22Rv1 (cell line): Measurements from ENCODE around the gene CHPF.

Experiments
- ZFX ChIP-seq: fragments of 450-650 bp; IDR thresholded peaks from 2 replicates; pipeline ENCODE4 v1.6.1; 2017; ENCODE audit warnings: antibody characterized with exemption, borderline replicate concordance
- TF ChIP-seq, protein P1 (sequence below): fragments of 450-650 bp; IDR thresholded peaks from 2 replicates; pipeline ENCODE4 v1.5.1; 2017; ENCODE audit warnings: mild to moderate bottlenecking

DNA sequence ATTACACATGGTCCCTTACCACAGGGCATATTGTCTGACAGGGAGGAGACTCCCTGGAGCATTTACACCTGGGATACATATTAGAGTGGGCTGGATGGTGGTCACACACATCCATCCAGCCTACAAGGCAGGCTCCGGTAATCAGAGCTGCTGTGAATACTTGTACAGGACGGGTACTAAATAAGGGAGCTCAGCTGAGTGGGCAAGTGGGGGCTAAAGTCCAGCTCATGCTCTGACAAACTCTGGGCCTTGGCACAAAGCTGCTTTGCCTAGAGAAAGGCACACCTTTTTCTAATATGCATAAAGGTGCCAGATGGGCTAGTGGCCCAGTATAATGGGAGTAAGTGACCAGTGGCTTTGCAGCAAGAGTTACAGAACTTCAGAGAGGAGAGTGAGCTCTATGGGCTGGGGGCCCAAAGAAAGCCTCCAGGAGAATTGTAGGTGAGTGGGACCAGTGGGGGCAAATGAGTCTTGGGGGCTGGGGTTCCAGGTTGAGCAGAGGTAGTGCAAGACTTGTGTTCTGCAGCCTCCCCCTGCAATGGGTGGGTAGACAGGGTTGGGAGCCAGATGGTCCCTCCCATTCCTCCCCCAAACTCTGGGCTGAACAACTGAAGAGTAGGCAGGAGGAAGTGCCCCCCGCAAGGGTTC lies 1.8 kb upstream of the CHPF start:
- TF ChIP-seq ZFX, result no peak
- TF ChIP-seq, protein P1, sequence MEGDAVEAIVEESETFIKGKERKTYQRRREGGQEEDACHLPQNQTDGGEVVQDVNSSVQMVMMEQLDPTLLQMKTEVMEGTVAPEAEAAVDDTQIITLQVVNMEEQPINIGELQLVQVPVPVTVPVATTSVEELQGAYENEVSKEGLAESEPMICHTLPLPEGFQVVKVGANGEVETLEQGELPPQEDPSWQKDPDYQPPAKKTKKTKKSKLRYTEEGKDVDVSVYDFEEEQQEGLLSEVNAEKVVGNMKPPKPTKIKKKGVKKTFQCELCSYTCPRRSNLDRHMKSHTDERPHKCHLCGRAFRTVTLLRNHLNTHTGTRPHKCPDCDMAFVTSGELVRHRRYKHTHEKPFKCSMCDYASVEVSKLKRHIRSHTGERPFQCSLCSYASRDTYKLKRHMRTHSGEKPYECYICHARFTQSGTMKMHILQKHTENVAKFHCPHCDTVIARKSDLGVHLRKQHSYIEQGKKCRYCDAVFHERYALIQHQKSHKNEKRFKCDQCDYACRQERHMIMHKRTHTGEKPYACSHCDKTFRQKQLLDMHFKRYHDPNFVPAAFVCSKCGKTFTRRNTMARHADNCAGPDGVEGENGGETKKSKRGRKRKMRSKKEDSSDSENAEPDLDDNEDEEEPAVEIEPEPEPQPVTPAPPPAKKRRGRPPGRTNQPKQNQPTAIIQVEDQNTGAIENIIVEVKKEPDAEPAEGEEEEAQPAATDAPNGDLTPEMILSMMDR, result no peak
